GM23338 (cell line): ENCODE measurements around the gene PLA2G10.
"Not testable (repeated sequence)": the region's sequence is repeated elsewhere in the genome, so short reads cannot be mapped to it uniquely, and the experiment has no call there.

Experiments
- CREB1 ChIP-seq: fragments of 250-450 bp; sonication (Bioruptor Pico); IDR thresholded peaks from 2 replicates; pipeline ENCODE4 v1.5.0; 2020; ENCODE audit warnings: low read depth, mild to moderate bottlenecking, moderate library complexity
- CTCF ChIP-seq, 2 experiments: fragments of 200-600 bp in 1 of 2; sonication (generic) in 1 of 2; conservative IDR thresholded peaks; 2 replicates each; pipeline versions ENCODE4 v1.5.1 to v1.6.1; 2016 to 2017; ENCODE audit warnings: antibody characterized with exemption in 2 of 2, low read depth in 2 of 2, mild to moderate bottlenecking in 2 of 2, moderate library complexity in 1 of 2
- EZH2 ChIP-seq: fragments of 200-600 bp; sonication (generic); IDR thresholded peaks from one replicate; pipeline ENCODE4 v1.8.0; 2017; ENCODE audit warnings: antibody characterized with exemption, mild to moderate bottlenecking, low read depth; ENCODE audit not compliant: unreplicated experiment
- EZH2phosphoT487 ChIP-seq: fragments of 200-600 bp; sonication (generic); IDR thresholded peaks from one replicate; pipeline ENCODE4 v1.8.1; 2018; ENCODE audit warnings: antibody characterized with exemption; ENCODE audit not compliant: unreplicated experiment
- JUNB ChIP-seq: IDR thresholded peaks from one replicate; pipeline ENCODE4 v1.6.1; 2016; ENCODE audit warnings: antibody characterized with exemption; ENCODE audit not compliant: unreplicated experiment
- POLR2AphosphoS5 ChIP-seq: IDR thresholded peaks from 2 replicates; pipeline ENCODE4 v1.6.1; 2016; ENCODE audit warnings: antibody characterized with exemption, low read depth
- ZNF114 ChIP-seq: fragments of 250-450 bp; sonication (Bioruptor Pico); IDR thresholded peaks from 2 replicates; pipeline ENCODE4 v1.5.0; 2020; ENCODE audit warnings: mild to moderate bottlenecking, moderate library complexity
- TF ChIP-seq, protein P1 (sequence below): fragments of 250-450 bp; sonication (Bioruptor Pico); IDR thresholded peaks from 2 replicates; pipeline ENCODE4 v1.5.0; 2020; ENCODE audit warnings: mild to moderate bottlenecking, moderate library complexity
- TF ChIP-seq, protein P2 (sequence below): IDR thresholded peaks from 2 replicates; pipeline ENCODE4 v1.6.1; 2016; ENCODE audit warnings: antibody characterized with exemption

DNA sequence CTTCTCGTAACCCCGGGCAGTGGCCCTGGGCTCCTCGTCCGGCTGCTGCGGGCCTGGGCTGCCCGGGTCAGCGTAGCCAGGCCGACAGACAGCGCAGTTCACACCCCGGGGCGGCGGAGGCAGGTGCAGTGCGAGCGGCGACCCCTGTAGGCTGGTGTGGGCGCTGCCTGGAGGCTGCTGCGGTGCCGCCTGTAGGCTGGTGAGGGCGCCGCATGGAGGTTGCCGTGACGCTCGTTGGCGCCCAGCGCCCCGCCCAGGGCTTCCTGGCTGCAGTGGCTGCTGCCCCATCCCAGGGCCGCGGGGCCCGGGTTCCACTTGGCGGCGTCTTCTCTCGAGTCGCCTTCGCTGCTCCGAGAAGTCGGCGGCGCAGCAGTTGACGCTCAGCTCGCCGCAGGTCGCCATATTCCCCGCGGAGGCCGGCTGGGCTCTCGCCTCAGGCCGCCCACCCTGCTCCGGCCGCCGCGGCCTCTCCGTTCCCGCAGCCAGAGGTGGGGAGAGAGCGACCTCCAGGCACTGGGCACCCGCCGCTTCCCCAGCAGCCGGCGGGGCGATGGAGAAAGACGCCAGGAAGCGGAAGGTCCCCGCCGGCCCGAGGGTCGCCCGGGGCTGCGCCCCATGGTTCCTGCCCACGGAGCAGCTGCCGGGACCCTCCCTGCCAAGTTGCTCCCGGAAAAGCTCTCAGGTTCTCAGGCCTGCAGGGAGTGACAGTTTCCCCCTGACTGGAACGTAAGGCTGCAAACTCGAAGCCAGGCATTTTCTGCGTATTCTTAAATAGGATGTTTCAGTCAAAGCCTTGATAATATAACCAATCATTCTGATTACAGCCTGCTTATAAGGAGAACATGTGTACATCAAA is 9.3 kb upstream of the PLA2G10 start, which contains the start of gene NPIPA3:
- not testable (repeated sequence) for TF ChIP-seq CTCF (conservative IDR thresholded peaks at IDR 0.05; ENCODE audit: low read depth in 2 of 2); CREB1 (CRISPR knock-in tag); EZH2phosphoT487; EZH2; POLR2AphosphoS5; JUNB; ZNF114 (CRISPR knock-in tag)
- TF ChIP-seq, protein P1, sequence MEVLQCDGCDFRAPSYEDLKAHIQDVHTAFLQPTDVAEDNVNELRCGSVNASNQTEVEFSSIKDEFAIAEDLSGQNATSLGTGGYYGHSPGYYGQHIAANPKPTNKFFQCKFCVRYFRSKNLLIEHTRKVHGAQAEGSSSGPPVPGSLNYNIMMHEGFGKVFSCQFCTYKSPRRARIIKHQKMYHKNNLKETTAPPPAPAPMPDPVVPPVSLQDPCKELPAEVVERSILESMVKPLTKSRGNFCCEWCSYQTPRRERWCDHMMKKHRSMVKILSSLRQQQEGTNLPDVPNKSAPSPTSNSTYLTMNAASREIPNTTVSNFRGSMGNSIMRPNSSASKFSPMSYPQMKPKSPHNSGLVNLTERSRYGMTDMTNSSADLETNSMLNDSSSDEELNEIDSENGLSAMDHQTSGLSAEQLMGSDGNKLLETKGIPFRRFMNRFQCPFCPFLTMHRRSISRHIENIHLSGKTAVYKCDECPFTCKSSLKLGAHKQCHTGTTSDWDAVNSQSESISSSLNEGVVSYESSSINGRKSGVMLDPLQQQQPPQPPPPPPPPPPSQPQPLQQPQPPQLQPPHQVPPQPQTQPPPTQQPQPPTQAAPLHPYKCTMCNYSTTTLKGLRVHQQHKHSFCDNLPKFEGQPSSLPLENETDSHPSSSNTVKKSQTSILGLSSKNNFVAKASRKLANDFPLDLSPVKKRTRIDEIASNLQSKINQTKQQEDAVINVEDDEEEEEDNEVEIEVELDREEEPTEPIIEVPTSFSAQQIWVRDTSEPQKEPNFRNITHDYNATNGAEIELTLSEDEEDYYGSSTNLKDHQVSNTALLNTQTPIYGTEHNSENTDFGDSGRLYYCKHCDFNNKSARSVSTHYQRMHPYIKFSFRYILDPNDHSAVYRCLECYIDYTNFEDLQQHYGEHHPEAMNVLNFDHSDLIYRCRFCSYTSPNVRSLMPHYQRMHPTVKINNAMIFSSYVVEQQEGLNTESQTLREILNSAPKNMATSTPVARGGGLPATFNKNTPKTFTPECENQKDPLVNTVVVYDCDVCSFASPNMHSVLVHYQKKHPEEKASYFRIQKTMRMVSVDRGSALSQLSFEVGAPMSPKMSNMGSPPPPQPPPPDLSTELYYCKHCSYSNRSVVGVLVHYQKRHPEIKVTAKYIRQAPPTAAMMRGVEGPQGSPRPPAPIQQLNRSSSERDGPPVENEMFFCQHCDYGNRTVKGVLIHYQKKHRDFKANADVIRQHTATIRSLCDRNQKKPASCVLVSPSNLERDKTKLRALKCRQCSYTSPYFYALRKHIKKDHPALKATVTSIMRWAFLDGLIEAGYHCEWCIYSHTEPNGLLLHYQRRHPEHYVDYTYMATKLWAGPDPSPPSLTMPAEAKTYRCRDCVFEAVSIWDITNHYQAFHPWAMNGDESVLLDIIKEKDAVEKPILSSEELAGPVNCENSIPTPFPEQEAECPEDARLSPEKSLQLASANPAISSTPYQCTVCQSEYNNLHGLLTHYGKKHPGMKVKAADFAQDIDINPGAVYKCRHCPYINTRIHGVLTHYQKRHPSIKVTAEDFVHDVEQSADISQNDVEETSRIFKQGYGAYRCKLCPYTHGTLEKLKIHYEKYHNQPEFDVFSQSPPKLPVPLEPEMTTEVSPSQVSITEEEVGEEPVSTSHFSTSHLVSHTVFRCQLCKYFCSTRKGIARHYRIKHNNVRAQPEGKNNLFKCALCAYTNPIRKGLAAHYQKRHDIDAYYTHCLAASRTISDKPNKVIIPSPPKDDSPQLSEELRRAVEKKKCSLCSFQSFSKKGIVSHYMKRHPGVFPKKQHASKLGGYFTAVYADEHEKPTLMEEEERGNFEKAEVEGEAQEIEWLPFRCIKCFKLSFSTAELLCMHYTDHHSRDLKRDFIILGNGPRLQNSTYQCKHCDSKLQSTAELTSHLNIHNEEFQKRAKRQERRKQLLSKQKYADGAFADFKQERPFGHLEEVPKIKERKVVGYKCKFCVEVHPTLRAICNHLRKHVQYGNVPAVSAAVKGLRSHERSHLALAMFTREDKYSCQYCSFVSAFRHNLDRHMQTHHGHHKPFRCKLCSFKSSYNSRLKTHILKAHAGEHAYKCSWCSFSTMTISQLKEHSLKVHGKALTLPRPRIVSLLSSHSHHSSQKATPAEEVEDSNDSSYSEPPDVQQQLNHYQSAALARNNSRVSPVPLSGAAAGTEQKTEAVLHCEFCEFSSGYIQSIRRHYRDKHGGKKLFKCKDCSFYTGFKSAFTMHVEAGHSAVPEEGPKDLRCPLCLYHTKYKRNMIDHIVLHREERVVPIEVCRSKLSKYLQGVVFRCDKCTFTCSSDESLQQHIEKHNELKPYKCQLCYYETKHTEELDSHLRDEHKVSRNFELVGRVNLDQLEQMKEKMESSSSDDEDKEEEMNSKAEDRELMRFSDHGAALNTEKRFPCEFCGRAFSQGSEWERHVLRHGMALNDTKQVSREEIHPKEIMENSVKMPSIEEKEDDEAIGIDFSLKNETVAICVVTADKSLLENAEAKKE (CRISPR knock-in tag): not testable (repeated sequence)
- TF ChIP-seq, protein P2, sequence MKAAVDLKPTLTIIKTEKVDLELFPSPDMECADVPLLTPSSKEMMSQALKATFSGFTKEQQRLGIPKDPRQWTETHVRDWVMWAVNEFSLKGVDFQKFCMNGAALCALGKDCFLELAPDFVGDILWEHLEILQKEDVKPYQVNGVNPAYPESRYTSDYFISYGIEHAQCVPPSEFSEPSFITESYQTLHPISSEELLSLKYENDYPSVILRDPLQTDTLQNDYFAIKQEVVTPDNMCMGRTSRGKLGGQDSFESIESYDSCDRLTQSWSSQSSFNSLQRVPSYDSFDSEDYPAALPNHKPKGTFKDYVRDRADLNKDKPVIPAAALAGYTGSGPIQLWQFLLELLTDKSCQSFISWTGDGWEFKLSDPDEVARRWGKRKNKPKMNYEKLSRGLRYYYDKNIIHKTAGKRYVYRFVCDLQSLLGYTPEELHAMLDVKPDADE: not testable (repeated sequence)
